Esophagus squamous epithelium (tissue), 4 donors: ENCODE data around the gene COX20.

Experiments
- POLR2A ChIP-seq, 4 donors: fragments of 450-650 bp; IDR thresholded peaks; one replicate each; pipeline ENCODE4 v1.6.1; 2017; ENCODE audit warnings: antibody characterized with exemption in 4 of 4, mild to moderate bottlenecking in 4 of 4, moderate library complexity in 3 of 4
- TF ChIP-seq, protein P1 (sequence below), 6 experiments: fragments of 450-650 bp in 4 of 6; fragments of 200-600 bp in 2 of 6; sonication (generic) in 2 of 6; IDR thresholded peaks; one replicate each; pipeline ENCODE4 v1.5.1; 2016 to 2019; ENCODE audit warnings: antibody characterized with exemption in 6 of 6, mild to moderate bottlenecking in 4 of 6, moderate library complexity in 4 of 6

DNA sequence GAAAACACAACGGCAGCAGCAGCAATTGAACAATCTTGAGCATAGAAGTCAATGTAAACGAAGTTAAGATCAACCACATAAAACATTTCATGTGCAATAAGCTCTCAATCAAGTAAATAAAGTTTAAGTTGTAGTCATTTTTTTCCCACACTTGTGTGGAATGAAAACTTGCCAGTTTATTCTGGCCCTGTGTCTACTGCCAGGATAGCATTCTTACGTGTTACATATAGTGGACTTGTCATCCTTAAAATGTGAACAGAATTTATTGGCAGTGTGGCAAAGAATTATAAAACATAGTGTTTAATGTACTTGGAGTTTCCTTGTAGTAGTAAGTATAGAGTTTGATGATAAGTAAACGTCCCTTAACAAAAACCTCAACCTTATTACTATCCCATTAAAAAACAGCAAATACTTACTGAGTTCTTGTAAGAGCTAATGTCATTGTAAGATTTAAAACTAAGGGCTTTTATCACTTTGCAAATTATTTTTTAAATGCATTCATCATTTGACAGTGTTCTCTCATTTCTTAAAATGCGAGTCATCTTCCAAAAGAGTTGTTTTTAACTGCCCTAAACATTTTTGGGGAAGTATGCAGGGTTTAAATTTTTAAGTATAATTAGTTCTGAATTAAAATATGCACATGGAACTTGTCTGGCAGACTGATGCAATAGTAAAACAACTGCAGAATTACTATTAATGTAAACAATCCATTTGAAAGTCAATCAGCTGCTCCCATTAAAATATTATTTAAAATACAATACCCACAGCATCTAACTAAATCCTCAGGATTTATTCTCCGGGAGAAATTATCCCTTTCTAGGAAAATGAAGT lies 7.9 kb downstream of the COX20 start:
- TF ChIP-seq, protein P1, sequence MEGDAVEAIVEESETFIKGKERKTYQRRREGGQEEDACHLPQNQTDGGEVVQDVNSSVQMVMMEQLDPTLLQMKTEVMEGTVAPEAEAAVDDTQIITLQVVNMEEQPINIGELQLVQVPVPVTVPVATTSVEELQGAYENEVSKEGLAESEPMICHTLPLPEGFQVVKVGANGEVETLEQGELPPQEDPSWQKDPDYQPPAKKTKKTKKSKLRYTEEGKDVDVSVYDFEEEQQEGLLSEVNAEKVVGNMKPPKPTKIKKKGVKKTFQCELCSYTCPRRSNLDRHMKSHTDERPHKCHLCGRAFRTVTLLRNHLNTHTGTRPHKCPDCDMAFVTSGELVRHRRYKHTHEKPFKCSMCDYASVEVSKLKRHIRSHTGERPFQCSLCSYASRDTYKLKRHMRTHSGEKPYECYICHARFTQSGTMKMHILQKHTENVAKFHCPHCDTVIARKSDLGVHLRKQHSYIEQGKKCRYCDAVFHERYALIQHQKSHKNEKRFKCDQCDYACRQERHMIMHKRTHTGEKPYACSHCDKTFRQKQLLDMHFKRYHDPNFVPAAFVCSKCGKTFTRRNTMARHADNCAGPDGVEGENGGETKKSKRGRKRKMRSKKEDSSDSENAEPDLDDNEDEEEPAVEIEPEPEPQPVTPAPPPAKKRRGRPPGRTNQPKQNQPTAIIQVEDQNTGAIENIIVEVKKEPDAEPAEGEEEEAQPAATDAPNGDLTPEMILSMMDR (IDR thresholded peaks at IDR 0.05) = no peak
- no peak for TF ChIP-seq POLR2A (IDR thresholded peaks at IDR 0.05)
